ENCODE data around the gene PITX2.

The PITX2 gene

DNA sequence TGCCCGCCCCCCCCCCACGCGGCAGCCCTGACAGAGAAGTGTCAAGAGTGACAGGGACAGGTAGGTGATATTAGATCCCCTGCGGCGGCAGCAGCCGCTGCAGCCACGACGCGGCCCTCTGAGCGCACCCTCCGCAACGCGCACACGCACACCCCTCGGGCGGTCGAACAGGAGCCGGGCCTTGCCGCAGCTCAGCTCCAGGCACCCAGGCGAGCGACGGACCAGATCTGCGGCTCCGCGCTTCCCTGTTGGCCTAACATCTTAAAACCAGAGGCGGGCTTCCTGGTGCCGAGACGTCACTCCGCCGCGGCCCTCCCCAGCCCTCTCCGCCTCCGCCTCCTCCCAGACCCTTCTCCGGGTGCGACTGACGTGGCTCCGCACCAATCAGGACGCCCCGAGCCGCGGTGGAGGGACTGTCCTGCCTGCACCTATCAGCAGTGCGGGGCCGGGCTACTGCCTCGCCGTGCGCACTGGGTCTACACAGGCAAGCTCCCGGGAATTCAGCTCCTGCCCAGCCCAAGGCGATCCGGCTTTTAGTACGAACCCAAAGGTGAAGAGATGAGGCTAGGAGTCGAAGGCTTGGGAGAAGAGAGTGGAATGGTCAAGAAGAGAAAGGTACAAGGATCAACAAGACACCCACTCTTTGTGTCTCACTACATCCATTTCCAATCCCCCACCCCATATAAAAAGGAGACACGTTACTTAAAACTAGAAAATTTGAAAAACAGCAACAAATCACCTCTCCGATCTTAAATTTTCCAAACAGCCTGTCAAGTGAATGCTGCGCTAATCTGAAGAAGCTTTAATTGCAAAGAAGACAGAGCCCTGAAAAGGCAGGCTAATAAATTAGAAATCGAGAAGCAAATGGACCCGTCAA, at the start of gene PITX2:
Gene PITX2 (minus strand): TSS at position 237 of the 877 bp plus-strand sequence. CDS start 617 bp downstream, outside the sequence.
- DNase-seq, result no peak

DNA sequence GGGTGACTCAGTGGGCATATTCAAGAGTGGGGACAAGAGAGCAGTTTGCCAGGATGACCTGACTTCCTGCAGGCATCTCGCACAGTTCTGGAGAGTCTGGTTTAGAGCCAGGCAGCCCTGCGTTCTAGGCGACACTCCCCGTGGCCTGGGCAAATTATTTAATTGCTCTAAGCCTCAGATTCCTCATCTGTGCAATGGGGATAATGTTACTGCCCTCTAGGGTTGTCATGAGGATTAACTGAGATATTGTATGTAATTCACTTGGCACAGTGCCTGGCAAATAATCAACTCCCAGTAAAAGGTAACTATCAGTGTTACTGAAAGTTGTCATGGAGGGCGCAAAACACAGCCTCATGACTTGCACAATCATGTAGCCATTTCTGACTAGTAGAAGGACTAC, 48.8 kb upstream of the PITX2 start:
- no peak for DNase-seq

DNA sequence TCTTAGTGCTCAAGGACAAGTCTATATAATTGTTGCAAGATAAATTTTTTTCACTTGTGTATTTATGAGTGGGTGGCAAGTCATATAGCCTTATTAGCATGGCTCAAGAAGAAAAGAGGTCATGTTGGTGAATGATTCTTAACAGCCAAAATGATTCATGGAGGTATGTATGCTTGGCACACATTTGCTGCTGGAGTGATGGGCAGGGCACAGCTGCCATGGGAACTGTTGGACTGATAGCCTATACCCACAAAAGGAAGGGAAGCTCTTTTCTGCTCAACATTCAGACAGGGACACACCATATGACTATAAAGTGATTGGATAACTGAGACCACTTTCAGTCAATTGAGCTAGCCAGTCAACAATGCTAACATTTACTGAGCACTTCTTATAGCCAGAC, 46.8 kb upstream of the PITX2 start:
- no peak for DNase-seq

DNA sequence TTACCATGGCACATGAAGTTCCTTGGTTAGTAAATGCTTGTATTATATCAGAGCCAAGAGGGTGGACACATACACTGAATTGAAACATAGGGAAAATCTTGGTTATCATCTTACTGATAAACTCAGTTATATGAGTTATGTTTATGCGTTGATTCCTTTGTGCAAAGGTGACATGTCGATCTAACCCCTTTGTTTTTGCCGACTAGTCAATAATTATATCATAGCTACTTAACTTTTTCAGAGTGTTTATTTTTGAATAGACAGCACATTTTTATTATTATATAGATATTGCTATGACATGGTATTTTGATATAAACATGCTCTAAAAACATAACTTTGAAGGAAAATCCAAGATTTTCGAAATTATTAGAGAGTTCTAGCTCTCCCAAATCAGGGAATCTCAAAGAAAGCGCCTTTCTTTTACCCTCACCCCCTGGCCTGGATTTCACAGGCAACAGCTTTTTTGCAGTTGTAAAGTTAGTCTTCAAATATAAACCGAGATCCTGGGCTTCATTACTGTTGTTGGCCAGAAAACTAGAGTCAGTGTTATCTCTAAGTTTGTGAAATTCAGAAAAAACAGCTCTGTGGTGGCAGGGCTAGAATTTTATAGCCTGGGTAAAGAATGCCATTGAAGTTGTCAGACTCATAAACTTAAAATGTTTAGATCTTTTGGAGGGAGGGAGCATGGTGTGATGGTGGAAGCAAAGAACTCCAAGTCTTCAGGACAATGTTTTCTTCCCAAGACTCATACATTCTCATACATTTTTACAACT, 45.8 kb upstream of the PITX2 start:
- DNase-seq, result no peak

DNA sequence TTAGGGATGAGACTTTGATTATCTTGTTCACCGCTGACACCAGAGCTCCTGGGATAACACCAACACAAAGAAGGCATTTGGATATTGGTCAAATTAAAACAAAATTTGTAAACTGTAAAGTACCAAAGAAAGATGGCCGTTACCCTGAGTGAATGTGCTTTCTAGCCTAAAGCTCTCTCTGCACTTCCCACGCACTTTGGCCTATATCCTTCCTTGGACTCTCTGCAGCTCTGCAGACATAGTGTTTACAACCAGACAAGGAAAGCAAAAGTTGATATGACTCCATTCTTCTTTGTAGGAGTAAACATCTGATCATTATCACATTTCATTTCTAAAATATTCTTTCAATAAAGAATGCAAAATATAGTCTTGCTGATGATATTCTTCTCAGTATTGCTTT, 44.8 kb upstream of the PITX2 start:
- no peak for DNase-seq

DNA sequence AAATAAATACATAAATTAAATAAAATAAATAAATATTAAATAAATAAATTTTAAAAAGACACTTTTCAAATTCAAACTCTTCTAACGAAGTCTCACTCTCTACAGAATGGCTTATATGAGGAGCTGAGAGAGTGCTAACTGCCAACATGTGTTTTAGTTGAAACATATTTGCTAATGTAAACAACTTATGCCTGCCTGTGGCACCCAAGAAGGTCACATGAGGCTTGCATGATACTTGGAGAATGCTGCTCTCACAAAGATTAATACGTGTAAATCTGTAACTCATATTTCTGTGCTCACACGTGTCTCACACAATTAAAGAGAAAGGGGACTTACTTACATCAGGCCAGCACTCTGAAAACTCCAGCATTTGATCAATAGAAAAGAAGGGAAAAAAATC, 43.2 kb upstream of the PITX2 start:
- no peak for DNase-seq

DNA sequence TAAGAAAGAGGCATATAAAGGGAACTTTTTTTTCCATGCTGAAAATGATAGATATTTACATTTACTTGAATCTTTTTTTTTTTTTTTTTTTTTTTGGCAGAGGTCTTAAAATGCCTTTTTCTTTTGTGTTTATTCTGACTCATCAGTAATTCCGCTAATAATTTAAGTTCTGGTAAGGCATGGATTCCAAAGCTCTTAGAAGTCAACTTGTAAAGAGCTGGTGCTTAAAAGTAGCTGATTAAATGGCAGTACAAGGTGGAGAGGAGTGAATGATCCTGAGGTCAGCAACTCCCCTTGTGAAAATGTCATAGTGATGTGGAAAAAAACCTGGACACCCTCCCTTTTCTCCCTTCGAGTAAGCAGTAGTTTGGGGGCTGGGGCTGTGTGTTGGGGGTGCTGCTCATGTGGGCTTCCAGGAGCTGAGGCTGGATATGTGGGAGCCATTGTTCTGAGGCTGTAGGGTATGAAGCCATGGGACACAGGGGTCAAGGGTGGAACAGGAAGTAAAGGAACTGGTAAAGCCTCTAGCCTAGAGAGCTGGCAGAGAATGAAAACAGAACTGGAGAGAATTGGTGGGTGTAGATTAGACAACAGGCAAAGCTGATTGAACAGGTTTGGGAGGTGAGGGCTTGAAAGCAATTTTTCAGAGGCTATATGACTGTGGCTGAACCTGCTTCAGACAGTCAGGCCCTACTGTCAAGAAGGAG, 41.0 kb upstream of the PITX2 start:
- no peak for DNase-seq

DNA sequence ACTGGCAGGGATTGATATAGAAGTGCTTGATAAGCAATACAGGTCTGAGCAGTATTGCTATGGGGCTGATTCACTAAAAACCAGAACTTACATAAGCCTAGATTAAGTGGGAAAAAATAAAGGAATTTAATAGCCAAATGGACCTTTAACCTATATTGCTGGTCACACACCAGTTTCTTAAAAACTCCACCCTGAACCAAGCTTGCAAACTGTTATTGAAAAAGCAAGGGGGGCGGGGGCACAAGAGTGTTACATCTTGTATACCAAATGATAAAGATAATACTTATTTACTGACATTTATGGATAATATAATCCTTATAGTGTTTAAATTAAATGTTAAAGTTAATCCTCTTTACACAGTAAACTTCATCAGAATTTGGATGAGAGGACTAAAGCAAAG, 40.3 kb upstream of the PITX2 start:
- DNase-seq, result no peak

DNA sequence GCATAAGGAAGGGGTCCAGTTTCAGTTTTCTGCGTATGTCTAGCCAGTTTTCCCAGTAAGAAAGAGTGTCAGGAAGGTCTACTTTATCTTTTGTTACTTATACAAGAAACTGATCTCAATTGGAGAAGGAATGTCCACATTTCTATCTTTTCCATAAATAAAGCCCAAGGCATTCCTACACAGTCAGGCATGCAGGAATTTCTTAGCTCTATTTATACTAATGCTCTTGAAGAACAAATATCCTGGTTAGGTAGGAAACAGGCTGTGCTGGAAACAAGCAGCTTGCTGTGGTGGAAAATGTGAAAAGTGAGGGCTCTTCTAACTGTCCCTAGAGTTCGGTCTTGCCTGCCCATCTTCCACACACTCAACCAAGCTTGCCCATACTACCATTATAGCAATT, 37.9 kb upstream of the PITX2 start:
- DNase-seq, result no peak

DNA sequence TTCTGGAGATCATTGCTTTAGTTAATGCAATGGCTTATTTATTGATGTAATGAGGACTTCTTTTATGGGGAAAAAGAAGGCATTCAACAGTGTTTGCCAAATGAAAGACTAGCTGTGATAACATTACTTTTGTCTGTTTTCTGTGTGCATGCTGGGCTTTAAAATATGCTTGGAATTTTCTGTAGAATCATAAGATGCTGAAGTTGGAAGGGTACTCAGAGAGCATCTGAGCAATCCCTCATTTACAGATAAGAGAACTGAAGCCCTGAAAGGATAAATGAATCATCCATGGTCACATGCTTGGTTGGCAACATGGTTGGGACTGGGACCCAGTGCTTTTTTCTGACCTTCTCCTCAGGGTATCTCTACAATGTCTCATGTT, 31.4 kb upstream of the PITX2 start:
- DNase-seq, result no peak

DNA sequence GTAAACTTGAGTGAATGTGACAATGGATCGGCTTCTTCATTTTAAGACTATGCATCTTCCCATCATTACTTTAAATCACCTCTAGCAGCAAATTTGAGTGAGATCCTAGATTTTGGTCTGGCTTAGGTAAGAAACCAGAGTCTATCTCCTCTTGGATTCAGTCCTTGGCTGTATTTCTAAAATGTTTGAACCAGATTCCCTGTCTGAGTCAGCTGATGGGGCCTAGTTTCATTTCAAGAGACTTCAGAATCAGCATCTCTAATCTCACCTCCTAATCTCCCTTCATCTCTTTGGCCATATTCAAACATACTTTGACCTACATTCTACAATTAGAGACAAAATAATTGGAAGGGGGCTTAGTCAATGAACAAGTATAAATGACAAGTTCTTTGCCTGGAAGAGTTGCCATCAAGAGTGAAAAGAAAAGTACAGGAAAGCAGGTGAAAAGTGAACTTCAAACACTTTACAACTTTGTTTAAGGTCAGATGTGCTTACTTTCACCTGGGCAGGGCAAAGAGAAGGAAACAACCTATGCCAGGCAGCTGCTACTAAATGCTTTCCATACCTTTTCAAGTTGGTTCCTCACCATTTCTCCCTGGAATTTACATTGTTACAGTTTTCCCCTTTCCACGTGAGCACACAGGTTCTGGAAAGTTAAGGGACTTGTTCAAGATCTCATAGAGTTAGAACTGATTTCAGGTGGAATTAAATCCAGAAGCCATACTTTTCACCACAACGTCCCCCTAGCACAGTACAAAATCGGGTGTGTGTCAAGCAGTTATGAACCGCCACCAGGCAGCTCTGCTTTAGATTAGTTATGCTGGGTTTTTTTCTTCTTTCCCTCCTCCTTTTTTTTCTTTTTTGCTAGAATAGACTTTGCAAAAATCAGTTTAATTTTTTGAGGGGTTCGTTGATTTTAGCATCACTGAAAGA, 30.7 kb upstream of the PITX2 start:
- no peak for DNase-seq

DNA sequence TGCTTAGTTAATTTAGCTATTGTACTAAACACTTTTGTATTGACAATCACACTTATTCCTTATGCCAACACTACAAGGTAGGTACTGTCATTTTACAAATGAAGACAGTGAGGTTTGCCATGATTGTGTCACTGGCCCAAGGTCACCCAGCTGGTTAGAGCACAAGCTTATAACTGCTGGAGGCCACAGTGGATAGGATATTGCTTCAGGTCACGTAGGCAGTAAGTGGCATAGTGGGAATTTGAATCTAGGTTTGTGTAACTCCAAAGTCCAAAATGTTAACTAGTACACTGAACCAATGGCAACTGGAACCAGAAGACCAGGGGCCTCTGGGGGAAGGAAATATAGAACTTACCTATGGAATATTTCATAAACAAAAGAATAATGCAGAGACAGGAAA, 21.1 kb upstream of the PITX2 start:
- no peak for DNase-seq

DNA sequence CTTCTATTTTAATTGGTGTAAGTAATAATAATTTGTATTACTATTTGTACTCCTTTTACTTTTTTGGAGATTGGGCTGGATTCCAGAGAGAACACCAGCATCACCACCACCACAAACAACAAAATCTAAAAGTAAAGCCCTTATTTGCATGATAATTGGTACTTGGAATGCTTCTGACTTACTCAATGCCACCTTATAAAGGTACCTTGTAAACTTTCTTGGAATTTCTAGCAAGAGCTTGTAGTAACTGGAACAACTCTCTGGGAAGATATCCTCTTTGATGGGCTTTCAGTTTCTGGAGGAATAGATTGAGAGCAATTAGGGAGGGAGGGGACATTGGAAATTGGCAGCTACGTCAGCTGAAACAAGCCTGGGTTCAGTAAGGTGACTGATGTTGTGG, 20.2 kb upstream of the PITX2 start:
- no peak for DNase-seq

DNA sequence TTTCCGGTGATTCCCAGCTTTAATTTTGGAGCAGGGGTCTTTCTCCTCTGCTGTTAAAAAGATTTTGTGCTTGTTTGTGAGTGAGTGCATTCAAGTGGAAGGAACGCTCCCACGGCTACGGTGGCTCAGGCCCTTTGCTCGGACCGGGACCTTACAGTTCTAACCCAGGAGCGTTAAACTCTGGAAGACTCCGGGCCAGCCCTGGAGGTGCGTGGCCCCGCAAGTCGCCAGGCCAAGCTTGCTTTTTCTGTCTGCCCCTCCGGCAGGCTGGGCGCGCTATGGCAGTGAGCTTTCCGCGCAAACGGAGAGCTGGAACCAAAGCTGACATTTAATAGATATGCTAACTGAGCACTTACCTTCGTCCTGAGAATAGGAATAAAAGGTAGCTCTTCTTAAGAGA, 18.3 kb upstream of the PITX2 start:
- no peak for DNase-seq

DNA sequence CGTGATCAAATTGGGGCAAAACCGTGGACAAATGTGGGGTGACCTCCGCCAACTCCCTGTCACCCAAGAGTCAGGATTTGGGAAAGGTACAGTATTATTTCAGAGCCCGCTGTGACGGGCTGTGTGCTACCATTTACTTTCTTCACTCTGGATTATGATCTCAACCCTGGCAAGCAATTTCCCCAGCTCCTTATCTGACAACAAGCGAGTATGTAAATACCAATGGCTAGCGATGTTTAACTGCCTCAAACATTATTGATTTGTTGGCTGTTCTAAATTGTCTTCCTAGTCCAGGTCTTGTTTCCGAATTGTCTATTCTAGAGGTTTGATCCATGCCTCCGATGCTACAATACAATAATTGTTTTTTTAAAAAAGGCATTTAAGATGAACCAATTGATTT, 17.7 kb upstream of the PITX2 start:
- DNase-seq, result no peak

DNA sequence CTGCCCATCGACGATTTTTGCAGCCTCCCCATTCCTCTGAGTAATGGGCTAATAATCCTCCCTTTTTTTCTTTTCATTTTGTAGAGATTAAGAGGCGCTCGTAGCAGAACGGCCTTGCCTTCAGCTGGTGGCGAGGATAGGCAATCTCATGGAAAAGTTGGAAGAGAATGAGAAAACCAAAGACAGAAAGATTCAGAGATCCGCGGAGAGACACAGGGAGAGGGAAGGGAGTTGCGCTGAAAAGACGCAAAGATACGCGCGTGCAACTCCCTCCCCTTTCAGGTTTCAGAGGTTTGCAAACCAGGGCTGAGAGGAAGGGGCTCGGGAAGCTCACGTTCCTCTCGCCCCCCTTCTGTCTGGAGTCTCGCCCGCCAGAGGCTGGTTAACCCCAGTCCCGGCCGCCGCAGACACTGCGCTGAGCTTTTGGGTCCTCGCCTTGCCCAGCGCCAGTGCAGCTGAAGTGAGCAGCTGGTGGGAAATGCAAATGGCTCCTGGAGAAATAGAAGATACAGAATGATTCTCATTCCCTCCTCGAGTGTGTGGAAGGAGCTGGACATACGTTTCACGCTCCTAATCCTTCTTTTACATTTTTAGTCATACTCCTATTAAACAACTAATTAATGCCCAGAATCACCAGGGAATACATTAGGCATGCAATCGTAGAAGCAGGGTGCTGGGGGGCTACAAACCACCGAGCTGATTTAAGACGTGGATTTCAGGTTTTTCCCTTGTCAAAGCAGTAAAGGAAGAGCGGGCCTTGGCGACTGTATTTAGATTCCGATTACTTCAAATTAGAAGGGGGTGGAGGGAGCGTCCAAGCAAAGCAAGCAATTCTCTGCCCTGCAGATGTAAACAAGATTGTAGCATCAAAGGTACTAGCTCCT, 16.6 kb upstream of the PITX2 start:
- no peak for DNase-seq

DNA sequence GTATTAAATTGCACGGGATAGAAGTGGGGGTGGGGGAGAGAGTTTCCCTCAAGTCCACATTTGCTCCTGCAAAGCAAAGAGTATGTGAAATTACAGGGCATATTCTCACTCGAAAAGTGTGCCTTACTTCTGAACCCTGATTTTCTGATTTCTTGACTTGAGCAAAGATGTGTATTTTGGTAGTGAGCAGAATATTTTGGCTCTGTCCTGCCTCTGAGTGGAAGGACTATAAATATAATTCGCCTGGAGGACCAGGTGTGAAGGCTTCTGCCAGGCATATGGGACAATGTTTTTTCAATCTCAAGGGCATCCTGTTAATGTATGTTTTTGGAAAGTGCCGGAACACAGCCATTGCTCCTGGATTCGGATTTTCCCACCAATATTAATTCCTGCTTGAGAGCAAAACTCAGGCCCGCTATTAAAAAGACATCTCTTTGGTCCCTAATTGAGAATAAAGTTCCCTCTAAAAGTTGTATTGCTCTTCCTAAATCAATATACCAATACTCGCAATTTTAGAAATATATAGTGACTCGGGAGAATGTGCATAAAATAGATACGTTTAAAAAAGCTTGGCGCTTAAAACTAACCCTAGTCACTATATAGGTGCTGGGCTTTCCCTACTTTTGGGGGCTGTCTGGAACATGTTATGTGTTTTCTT, 15.3 kb upstream of the PITX2 start:
- DNase-seq, result no peak

DNA sequence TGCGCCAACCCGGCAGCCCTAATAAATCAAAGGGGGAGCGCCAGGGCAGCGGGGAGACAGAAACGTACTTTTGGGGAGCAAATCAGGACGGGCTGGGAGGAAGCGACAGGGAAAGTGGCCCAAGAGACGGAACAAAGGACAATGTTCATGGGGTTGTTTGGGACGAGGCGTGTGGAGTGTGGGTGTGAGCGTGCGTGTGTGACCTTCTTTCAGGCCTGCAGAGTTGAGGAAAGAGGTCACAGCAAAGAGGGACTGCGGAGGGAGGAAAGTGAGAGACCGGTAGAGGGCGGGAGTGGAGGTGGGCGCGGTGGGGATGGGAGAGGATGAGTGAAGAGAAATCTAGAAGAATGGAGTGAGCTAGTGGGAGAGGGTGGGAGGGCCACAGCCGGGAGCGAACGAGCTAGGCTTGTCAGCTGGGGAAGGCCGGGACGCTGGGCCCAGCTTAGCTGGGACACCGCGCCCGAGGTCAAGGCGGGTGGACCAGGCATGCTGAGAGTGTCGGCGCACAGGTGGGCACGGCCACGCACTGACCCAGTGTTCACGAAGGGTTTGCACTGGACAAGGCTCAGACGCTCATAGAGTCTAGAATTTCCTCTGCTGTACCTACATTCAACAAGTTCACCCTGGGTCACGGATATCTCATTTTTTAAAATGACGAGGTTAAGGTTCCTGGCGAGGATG, 14.7 kb upstream of the PITX2 start:
- no peak for DNase-seq

DNA sequence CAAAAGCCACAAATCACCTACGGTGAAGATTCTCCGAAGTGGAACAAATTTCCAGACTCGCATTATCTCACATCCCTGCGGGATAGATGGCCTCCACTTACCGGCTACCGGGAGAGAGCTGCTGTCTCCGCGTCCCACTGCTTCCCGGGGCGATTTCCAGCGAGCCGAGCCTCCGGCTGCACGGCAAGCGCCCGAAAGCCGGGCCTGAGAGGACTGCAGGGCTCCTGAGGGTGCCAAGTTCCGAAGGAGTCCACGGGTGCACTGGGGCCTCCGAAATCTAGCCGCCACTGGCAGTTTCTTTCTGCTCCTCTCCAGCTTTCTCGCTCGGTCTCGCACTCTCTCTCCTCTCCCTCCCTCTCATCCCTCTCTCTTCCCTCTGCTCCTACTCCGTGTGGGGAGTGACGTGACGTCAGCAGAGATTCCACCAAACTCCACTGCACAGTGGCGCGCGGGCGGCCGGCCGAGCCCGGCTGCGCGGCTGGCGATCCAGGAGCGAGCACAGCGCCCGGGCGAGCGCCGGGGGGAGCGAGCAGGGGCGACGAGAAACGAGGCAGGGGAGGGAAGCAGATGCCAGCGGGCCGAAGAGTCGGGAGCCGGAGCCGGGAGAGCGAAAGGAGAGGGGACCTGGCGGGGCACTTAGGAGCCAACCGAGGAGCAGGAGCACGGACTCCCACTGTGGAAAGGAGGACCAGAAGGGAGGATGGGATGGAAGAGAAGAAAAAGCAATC, 14.0 kb upstream of the PITX2 start:
- no peak for DNase-seq

All from activated CD4-positive, CD25-positive, alpha-beta regulatory T cell treated with anti-CD3 and anti-CD28 coated beads, Interleukin-2, amount 50 U/mL, for 72 hours (primary cell).